ENCODE measurements around the gene VTCN1.

DNA sequence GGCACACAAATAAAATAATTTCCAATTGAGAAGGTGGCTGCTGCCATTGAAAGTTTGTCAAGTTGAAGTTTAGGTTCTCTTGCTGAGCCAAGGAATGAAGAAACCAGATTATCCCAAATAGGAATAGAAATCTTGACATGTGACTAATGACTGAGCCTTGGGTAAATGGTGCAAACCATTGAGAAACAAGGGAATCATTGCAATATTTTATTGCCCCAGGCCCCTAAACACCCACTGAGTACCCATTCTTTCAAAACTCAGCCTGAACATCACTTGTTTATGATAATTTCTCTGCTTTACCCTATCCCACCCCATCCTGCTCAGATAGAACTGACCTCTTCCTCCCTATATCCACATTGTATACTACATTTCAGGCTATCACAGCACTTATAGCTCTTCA is 46.6 kb upstream of the VTCN1 start:
- TF ChIP-seq POLR2A (IDR thresholded peaks at IDR 0.05; ENCODE audit: low read length) (no peak), GATA1 (IDR thresholded peaks at IDR 0.05; ENCODE audit: low read depth, low read length) (no peak)

All from erythroblast (primary cell).